Activated CD8-positive, alpha-beta memory T cell treated with anti-CD3 and anti-CD28 coated beads for 1 hour (primary cell): ENCODE data around the gene TNFRSF1A.

Experiments
- DNase-seq, 2 donors: peaks; one replicate each; pipeline ENCODE4 v3.0.0-alpha.2; 2020; ENCODE audit warnings: low read depth in 1 of 2; ENCODE audit errors: extremely low read depth in 1 of 2

The TNFRSF1A gene

DNA sequence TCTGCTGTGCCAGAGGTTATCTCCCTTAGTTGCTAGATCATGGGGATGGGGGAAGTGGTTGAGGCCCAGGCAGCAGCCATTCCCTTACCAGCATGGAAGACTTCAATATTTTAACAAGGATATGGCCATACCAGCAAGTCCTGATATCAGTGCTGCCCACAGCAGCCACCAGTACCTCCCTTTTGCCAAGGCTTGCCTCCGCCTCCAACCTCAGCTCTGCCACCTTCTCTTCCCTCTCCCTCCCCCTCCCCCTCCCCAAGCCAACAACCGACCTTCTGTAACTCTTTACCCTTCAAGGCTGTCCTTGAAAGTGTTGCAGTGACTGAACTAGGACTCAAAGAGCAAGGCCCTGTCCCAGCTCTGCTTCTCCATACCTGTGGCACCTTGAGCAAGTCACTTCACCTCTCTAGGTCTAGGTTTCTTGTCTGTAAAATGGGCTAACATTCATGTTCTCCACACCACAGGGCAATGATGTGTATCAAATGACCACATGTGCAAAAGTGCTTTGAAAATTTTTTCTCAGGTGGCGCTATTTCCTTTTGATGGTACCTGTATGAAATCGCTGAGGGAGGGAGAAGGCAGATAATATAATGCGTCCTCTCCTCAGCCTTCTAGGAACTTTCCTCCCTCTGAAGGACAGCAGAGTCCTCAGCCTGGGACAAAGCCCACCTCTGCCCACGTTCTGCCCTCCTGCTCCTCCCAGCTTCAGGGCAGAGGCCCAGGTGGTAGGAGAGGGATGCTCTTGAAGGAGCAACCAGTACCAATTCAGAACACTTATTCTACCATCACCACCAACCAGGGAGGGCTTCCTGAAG, 16.7 kb downstream of the TNFRSF1A start:
- DNase-seq: no peak

DNA sequence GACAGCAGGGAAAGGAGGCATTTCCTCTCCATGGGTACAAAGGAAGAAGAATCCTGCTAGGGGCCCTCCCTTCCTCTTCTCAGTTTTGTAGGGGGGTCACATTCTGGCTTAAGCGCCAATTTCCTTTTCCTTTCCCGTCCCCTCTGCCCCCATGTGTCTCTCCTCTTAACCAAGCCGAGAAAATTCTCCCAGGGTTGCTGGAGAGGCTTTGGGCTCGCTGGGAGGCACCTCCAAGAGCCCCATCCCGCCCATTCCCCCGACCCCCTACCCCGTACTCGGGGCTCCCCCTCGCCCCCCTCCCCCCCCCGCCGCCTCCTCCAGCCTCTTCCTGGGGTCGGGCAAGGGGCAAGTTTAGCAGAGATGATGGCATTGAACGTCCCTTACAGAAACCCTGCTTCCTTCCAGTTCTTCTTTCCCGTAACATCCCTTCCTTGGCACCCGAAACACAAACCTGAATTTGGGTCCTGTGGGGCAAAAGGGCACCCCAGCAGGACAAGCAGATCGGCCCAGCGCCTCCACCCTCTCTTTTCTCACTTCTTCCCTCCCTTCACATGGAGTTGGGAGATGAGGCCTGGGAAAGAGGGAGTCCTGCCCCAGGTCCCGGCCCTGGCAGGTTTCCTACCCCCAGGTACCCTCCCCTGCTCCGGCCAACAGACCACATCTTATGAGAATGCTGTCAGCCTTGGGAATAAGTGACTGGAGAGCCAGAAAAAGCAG, 17.7 kb downstream of the TNFRSF1A start:
- DNase-seq: no peak

DNA sequence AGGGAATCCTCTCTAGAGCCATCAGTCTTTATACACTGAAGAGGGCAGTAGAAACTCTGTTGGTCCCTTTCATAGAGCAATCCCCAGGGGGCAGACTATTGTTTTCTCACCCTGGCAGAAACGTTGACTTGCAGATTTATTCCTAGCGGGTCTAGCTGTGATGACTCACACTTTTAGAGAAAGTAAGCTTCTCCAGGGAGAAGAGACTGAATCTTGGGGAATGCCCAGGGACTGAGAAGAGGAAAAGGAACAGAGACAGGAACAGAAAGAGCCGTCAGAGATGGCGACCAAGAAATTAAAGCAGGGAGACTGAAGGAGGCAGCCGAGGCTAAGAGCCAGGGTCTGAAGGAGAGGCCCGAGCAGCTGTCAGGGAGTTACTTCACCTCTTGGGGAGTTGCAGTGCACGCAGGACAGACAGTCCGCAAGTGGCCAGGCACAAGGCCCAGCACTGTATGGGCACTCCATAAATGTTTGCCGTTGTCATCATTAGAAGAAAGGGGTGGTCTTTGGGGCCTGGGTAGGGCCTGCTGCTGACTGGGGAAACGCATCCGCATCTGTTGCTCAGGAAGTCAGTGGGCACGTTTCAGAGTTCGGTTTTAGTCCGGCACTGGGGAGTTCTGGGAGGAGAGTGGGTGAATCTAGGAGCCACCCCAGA, 18.4 kb downstream of the TNFRSF1A start:
- no peak for DNase-seq

DNA sequence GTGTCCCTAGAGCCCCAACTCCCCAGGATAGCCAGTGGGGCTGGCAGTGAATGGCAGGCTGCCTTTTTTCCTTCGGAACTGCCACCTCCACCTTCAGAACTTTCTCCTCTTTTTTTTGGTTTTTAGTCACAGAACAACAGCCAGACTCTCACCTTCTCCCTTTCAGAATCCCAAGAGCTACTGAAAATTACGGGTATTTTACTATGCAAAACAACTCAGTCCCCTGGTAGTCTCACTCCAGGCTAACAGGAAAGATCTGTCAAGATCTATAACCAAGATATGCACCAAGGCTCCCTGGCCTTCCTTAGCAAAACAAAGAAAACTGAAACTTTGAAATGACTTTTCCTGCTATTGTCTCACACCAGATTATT, 18.9 kb downstream of the TNFRSF1A start:
- no peak for DNase-seq

DNA sequence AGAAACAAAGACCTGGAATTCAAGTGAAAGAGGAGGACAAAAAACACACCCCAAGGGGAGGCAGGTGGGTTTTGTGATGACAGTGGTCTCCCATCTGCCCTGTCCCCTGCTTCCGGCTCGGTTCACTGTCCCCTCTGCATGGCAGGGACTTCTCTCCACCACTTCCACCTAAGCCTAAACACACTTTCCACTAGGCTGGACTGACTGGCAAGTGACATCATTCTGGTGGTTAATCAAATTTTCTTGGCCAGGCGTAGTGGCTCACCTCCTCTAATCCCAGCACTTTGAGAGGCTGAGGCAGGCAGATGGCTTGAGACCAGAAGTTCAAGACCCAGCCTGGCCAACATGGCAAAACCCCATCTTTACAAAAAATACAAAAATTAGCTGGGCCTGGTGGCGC, 19.5 kb downstream of the TNFRSF1A start:
- DNase-seq: no peak

DNA sequence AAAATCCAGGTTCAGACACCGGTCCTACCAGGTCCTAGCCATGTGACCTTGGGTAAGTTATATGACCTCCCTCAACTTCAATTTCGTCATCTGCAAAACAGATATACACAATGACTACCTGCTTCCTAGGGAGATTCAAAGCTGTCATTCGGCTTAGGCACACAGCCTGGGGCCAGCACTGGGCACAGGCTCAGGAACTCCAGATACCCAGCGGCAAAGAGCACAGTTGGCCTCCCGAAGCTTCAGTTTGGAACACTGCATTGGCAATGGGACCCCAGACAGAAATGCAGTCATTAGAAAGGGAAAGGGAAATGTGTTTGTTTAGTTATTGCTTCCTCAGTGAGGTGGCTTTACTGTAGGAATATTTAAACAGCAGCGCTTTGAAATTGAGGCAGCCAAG, 20.0 kb downstream of the TNFRSF1A start:
- DNase-seq: no peak

DNA sequence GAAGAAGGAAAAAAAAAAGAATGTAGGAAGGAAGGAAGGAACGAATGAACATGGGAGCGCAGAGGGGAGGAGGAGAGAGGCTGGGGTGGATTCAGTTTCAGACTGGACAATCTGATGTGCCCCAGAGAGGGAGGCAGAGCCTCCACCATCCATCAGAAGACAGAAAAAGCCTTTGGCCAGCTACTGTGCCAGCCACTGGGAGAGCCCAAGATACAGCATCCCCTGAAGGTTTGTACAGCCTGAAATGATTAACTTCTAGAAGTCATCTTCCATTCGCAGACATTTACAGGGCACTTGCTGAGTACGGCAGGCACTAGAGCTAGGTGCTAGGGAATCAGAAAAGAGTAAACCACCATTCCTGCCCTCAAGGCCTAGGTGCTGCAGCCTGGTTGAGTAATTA, 22.4 kb downstream of the TNFRSF1A start:
- no peak for DNase-seq

DNA sequence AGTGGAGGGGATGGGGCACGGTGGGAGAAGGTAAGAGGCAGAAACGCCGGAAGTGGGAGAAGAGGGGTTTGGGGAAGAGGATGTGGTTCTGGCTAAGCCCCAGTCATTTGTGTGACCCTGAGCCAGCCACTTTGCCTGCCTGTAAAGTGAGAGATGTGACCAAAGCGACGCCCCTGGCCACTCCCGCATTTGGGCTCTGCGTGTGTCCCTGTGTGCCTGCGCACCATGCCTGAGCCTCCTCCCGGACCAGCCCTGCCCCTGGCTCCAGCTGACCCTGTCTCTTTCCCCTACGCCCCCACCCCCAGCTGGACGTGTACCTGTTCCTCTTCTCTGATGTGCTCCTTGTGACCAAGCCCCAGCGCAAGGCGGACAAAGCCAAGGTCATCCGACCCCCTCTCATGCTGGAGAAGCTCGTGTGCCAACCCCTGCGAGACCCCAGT, 23.4 kb downstream of the TNFRSF1A start:
- no peak for DNase-seq

DNA sequence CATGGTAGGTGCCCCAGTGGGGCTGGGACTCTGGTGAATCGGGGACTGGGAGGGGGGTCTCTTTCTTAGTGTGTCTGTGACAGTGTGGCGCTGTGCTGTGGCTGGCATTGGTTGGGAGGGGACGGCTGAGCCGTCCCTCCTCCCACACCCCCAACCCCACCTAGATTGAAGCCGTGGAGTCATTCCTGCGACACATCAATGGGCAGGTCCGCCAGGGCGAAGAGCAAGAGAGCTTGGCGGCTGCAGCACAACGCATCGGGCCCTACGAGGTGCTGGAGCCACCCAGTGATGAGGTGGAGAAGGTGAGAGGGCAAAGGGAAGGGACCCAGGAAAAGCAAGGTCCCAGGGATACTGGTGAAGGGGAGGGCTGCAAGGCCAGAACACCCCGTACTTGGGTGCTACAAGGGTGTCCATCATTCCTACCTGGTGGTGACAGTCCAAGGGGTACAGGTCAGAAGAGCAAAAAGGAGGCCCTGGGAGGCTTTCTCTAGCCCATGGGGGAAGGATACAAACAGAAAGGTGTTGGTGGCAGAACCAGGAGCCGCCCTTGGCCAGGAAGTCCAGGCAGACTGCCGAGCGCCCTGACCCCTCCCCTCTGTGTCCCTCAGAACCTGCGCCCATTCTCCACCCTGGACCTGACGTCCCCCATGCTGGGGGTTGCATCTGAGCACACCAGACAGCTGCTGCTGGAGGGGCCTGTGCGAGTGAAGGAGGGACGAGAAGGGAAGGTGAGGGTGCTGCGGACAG, 24.0 kb downstream of the TNFRSF1A start:
- no peak for DNase-seq

DNA sequence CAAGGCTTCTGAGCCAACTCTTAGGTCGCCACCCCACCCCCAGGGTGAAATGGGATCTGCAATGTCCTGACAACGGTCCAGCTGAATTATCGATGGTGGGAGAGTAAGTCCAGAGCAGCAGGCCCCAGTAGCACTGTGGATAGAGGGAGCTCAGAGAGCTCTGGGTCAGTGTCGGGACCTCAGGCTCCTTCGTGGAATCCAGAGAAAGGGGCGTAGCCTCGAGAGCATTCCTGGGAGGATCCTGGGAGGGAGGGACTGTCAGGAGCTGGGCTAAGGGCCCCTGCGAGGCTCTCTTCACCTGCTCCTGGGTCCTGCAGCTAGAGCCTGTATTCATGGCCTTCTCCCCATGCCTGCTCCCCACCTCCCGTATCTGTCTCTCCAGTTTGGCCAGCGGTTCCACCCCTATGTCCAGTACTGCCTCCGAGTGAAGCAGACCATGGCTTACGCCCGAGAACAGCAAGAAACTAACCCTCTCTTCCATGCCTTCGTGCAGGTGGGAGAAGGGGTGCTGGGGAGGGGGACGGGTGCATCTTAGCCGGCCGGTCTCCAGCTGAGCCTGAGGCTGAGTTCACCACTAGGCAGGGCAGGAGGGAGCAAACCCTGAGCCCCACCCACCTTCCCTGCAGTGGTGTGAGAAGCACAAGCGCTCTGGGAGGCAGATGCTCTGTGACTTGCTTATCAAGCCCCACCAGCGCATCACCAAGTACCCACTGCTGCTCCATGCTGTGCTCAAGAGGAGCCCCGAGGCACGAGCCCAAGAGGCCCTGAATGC, 24.8 kb downstream of the TNFRSF1A start:
- no peak for DNase-seq

DNA sequence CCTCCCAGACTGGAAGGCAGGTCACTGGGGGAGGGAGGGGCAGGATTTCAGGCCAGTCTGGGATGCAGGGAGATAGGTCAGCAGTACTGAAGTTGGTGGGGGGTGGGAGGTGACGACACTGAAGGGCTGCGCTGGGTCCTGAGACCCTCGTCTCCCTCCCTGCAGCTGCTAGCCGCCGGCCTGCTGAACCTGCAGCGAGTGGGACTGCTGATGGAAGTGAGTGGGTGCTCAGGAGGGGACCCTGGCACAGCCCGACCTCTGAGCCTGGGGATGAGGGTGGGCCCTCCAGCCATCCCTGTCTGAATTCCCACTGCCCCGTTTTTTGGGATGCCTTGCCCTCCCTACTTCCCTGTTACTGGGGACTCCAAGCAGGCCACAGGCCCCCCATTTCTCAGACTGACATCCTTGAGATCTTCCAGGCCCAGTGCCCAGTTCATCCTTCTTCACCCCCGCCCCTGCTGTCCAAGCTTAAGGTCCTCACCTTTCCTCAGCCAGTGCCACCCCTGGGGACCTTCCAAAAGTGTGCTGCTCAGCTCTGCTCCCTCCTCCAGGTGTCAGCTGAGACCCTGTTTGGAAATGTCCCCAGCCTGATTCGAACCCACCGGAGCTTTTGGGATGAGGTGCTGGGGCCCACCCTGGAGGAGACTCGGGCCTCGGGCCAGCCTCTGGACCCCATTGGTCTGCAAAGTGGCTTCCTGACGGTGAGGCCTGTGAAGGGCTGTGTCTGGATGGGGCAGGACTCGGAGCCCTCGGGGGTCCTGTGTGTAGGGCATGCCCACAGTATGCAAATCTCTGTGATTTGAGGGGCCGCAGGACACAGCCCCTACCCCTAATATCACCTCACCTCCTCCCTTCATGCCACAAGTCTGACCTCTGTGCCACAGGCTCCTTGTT, 25.9 kb downstream of the TNFRSF1A start:
- DNase-seq: no peak

DNA sequence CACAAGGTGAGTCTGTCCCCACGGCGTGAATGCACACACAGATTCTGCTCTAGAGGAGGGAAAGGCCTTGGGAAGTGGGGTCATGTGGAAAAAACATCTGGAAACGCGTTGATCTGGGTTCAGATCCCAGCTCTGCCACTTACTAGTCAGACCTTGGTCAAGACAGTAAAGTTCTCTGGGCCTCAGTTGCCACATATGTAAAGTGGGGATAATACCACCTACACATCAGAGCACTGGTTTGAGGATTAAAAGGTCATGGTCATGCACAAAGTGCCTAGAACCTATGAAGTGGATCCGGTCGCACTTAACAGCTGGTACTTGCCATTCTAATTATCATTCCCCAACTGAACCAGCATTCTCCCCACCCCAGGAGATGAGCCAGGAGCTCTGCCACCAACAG, 26.7 kb downstream of the TNFRSF1A start:
- DNase-seq: no peak

DNA sequence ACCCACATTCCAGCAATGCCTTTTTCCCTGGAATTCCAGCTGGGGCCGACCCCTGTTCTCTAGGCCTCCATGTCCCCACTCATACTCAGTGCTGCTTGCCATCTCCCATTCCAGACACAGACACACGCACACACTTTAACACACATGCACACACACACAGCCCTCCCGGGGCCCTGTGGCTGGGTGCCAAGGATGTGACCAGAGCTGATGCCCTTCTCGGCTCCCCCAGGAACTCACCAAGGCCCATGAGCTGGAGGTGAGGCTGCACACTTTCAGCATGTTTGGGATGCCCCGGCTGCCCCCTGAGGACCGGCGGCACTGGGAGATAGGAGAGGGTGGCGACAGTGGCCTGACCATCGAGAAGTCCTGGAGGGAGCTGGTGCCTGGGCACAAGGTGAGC, 27.1 kb downstream of the TNFRSF1A start:
- DNase-seq: no peak

DNA sequence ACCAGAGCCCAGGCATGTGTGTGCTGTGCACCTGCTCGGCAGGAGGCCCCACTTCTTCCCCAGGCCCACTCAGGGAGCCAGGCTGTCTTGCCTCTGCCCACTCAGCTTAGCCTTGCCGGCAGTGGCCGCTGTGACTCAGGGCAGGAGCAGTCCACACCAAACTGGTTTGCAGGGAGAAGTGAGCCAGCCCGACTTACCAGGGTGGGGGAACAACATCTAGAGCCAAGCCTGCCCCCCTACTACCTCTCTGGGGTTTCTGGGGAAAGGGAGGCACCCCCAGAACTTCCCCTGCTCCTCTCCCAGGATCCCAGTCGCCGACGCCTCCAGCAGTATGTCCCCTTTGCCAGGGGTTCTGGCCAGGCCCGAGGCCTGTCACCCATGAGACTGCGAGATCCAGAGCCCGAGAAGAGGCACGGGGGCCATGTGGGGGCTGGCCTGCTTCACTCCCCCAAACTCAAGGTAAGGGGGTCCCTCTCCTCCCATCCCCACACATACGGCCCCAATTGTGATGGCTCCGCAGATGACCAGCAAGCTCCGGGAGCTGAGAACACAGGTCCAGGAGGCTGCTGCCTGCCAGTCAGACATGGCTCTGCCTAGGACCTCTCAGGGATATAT, 28.4 kb downstream of the TNFRSF1A start:
- DNase-seq: no peak

DNA sequence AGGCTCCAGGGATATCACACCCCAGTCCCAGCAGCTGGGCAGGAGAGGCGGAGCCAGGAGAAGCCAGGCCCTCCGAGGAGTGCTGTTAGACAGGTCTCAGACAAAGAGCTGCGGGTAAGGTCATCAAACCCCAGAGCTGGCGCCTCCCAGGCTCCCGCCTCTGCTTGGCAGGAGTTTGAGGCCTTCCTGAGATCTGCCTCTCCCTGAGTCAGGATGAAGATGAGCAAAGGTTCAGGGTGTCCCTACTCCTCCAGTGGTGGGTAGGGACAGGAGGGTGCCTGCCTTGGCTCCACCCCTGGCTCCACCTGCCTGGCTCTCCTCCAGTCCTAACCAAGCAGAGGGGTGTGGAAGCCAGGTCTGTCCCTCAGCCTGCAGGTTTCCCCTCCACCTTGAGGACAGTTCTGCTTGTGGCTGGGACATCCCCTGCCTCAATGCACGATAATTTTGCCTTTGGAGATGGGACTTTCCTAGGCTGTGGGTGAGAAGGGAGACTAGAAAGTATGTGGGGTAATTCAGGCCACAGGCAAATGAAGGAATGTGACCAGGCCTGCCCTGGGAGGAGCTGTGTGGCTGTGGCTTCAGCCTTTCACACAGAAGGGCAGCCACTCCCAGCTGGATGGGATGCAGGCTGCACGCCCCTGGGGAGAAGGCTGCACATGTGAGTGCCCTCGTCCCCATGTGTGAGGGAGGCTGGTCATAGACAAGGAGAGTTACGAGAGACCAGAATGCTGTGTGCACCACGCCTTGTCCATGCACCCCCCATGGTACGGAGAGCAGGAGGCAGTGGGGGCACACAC, 29.1 kb downstream of the TNFRSF1A start:
- no peak for DNase-seq

DNA sequence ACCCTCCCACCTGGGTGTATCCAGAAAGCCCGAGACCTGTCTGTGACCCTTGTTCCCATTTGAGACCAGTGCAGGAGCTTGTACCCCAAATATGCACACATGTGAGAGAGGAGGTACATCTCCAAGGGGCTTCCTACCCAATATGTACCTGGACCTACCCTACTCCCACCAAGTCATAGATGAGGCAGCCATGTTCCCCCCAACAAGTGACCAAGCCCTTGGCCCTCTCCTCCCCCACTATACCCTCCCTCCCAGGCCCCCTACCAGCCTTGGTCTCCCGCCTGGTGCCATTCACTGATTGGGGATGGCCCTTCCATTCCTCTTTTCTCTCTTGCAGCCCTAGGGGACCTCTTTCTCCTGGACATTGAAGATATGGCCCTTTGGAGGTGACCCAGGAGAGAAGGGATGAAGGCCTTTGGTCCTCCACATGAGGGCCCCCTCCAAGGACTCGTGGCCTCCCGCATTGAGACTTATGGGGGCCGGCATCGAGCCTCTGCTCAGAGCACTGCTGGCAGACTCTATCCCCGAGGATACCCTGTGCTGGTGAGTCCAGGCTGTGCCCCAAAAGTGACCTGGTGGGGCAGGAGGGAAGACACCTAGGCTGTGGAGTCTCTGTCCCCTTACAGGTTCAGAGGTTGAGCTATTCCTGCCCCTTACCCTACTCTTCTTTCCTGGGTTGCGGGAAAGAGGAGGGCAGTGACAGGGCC, 29.9 kb downstream of the TNFRSF1A start:
- DNase-seq: no peak

DNA sequence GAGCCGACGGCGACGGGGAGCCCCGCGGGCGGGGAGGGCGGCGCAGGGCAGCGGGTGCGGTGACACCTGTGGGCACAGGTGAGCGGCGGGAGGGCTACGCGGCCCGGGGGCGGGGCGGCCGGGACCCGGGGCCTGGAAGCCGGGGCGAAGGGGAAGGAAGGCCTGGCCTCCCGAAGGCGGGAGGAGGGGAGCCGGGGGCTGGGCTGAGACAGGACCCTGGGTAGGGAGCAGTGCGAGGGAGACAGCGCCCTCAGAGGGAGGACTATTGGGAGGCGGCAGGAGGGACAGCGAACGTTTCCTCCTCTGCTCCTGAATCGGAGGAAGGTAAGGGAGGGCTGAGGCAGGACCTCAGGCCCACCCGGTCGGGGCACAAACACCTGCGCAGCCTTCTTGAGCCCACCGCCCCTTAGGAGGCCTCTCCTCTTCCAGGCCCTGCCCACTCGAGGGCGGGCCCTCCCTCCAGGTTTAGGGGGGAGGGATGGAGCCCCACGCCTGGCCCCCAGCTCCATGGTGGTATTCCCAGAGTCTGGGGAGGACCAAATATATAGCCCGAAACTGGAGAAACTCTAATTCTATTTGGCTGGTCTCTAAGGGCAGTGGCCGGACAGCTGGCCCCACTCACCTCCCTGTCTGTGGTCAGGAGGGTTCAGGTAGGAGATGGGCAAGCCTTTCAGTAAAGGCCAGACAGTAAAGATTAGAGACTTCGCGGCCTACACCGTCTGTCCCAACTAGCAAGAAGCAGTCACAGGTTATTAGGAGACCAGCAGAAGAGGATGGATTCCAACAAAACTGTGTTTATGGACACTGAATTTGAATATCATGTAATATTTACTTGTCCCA, 30.9 kb downstream of the TNFRSF1A start:
- no peak for DNase-seq
